Tongue (tissue), 2 donors: Measurements from ENCODE around the gene SYT14. TPM values are rescaled to one million over a fixed set of nuclear protein-coding genes. Genes with fewer than 3 reads are reported as not detected.
"Not testable (repeated sequence)": the region's sequence is repeated elsewhere in the genome, so short reads cannot be mapped to it uniquely, and the experiment has no call there.

Experiments used
- DNase-seq: peaks from one replicate; pipeline ENCODE4 v3.0.0-alpha.2; 2015
- total RNA-seq: library from RNA; depleted of rRNA; stranded (reverse); fragments of >200 nt; gene quantifications from one replicate; pipeline ENCODE4 v1.2.3, GENCODE V29; 2014

Gene SYT14
- total RNA-seq, result 1.0 TPM

GRCh38 chr1:209937996-209938959, at the start of gene SYT14:
Gene SYT14 (plus strand): TSS chr1:209938217. CDS start chr1:209938265, 48 bp downstream.
- peak; percentile 14 for DNase-seq

DNA sequence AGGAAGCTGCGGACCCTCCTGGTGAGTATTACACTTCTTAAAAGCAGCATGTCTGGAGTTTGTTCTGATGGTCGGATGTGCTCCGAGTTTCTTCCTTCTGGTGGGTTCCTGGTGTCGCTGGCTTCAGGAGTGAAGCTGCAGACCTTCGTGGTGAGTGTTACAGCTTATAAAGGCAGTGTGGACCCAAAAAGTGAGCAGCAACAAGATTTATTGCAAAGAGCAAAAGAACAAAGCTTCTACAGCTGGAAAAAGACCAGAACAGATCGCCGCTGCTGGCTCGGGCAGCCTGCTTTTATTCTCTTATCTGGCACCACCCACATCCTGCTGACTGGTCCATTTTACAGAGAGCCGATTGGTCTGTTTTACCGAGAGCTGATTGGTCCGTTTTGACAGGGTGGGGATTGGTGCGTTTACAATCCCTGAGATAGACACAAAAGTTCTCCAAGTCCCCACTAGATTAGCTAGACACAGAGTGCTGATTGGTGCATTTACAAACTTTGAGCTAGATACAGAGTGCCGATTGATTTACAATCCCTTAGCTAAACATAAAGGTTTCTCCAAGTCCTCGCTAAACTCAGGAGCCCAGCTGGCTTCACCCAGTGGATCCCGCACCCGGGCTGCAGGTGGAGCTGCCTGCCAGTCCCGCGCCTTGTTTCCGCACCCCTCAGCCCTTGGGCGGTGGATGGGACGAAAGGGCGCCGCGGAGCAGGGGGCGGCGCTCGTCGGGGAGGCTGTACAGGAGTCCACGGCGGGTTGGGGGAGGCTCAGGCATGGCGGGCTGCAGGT, 49.5 kb upstream of the SYT14 start:
- DNase-seq, result not testable (repeated sequence)

DNA sequence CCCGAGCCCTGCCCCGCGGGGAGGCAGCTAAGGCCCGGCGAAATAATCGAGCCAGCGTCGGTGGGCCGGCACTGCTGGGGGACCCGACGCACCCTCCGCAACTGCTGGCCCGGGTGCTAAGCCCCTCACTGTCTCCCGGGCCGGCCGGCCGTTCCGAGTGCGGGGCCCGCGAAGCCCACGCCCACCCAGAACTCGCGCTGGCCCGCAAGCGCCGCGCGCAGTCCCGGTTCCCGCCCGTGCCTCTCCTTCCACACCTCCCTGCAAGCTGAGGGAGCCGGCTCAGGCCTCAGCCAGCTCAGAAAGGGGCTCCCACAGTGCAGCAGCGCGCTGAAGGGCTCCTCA, 49.0 kb upstream of the SYT14 start:
- DNase-seq, result no peak

- no peak for DNase-seq
Observed at GRCh38 chr1:209890641-209891330, 47.2 kb upstream of the SYT14 start.

GRCh38 chr1:209893751-209894150, 44.3 kb upstream of the SYT14 start:
- no peak for DNase-seq

- DNase-seq, result no peak
Observed at GRCh38 chr1:209895709-209896108, 42.3 kb upstream of the SYT14 start.

DNA sequence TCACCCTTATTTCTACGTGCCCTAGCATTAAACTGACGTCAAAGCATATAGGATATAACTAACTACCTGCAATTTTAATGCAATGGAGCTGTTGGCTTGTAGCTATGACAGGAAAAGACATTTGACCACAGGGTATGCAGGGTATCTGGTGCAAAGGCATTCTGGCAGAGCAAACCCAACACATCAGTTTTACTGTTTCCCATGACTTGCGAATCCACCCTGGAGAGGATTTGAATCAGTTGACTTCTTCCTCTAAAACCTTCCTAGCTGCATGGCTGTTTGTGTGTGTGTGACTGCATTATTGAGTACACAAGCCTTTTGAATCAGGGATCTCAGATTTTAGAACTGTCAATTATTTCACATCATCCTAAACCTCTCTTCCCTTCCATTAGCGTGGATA, 41.7 kb upstream of the SYT14 start:
- no peak for DNase-seq

- DNase-seq, result not testable (repeated sequence)
Observed at GRCh38 chr1:209898271-209898670, 39.7 kb upstream of the SYT14 start.

GRCh38 chr1:209898851-209899250, 39.2 kb upstream of the SYT14 start:
- not testable (repeated sequence) for DNase-seq

- DNase-seq, result no peak
Observed at GRCh38 chr1:209899948-209900347, 38.1 kb upstream of the SYT14 start.

GRCh38 chr1:209900734-209901133, 37.3 kb upstream of the SYT14 start:
- DNase-seq, result no peak

GRCh38 chr1:209901211-209901610, 36.8 kb upstream of the SYT14 start:
- DNase-seq, result no peak

- not testable (repeated sequence) for DNase-seq
Observed at GRCh38 chr1:209904774-209905173, 33.2 kb upstream of the SYT14 start.

GRCh38 chr1:209911746-209912145, 26.3 kb upstream of the SYT14 start:
- DNase-seq, result no peak

GRCh38 chr1:209912306-209912705, 25.7 kb upstream of the SYT14 start:
- DNase-seq, result no peak

GRCh38 chr1:209919637-209920036, 18.4 kb upstream of the SYT14 start:
- DNase-seq, result not testable (repeated sequence)

- no peak for DNase-seq
Observed at GRCh38 chr1:209920844-209921243, 17.2 kb upstream of the SYT14 start.

DNA sequence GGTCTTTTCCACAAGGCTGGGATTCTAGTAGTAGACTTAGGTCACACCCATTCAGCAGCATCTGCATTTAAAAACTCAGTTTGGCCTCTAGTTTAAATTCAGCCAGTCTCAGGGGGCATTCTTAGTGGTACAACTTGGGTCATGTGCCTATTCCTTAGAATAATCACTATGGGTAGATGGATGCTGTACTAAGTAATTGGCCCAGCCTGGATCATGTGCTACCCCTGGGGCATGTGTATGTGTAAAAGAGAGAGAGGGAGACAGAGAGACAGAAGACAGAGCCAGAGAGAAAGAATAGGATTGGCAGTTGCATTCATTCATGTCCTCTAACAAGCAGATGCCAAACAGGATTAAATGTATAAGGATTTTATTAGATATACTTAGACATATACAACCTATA, 13.6 kb upstream of the SYT14 start:
- DNase-seq, result no peak

- DNase-seq, result peak; percentile 3
Observed at GRCh38 chr1:209926045-209926444, 12.0 kb upstream of the SYT14 start.

GRCh38 chr1:209927466-209927865, 10.6 kb upstream of the SYT14 start:
- DNase-seq, result no peak

GRCh38 chr1:209929751-209930150, 8.3 kb upstream of the SYT14 start:
- DNase-seq, result no peak

DNA sequence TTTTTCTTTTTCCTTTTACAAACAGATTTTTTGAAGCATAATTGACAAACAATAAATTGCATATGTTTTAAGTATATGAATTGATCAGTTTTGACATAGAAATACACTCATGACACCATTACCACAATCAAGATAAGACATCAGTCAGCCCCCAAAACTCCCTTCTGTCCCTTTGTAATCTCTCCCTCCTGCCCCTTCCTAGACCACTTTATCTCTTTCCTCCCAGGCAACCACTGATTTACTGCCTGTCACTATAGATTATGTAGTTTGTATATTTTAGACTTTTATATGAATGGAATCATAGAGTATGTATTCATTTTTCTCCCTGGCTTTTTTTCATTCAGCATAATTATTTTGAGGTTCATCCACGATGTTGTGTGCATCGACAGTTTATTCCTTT, 6.9 kb upstream of the SYT14 start:
- no peak for DNase-seq

DNA sequence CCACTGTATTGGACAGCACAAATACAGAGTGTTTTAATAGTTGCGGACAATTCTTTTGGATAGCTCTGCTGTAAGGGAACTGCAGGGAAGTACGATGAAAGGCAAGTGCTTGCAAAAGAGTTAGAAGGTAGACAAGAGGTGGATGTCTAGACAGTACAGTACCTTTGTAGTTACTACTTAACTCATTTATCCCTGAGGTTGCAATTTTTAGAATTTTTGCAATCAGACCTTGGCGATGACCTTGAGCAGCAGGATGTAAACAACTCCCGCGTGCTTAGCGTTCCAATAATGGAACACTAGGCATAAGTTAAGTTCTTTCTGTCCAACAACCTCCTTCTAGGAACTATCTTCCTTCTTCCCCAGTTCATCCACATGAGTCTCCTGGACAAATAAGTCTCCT, 1.9 kb upstream of the SYT14 start:
- no peak for DNase-seq
